Esophagus mucosa (tissue), 1 donor: Measurements from ENCODE around the gene SAPCD2. TPM values are rescaled to one million over a fixed set of nuclear protein-coding genes. Genes with fewer than 3 reads are reported as not detected.

Experiments
- ATAC-seq: fragments of 200-7000 bp; cut with Tn5 transposase; one replicate; pipeline ENCODE4 v1.9.1; 2020
- total RNA-seq: library from RNA; stranded (reverse); gene quantifications from one replicate; pipeline ENCODE4 v1.2.4, GENCODE V29; 2023
- donor health status: DM: yes; HTN: yes; CAD: no.

The SAPCD2 gene
- total RNA-seq, 1 donor from 2014 or later = 13.8 TPM

DNA sequence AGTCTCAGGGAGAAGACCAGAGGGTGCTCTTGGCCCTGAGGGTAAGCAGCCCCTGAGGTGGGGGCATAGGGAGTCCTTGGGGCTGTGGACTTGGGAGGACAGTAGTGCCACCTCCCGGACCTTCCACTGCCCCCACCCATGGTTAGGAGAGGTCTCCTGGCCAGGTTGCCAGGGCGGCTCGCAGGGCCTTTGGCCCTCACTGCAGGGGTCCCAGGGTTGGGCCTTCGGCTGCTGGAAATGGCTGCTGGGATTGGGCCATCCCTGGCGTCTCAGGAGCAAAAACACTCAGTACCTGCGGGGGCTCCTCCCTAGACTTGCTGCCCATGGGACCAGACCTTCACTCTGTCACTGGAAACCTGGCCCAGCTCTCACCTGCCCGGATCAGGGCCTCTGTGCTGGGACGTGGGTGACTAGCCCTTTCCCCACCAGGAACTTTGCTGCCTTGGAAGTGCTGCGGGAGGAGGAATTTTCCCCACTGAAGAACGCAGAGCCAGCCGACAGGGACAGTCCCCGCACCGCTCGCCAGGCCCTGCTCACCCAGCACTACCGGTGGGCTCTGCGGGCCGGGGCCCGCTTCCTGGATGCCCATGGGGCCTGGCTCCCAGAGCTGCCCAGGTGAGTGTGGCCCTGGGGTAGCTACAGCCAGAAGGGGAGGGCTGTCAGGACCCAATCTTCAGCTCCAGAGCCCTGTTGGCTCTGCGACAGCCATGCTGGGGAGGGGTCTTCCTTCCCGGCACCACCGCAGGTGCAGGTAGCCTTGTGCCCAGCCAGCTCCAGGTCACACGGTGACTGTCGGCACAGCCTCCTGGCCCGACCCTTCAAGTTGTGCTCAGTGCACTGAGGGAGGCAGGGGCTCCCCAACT lies 10.1 kb upstream of the SAPCD2 start:
- ATAC-seq = no peak

DNA sequence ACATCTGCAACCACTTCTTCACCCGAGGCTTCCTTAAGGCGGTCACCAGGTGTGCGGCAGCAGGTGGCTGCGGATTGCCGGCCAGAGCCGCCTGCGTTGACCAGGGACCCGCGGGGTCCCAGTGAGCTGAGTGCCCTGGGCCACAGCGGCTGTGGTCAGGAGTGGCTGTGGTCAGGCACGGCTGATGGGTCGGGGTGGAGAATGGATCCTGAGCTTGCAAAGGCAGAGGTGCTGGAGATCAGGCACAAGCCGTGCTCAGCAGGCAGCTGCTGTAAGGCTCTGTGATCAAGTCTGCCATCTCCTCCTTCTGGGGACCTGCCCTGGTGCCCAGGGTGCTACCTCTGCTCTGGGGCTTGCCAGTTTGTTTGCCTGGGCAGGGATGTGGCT lies 9.0 kb upstream of the SAPCD2 start:
- ATAC-seq = no peak

DNA sequence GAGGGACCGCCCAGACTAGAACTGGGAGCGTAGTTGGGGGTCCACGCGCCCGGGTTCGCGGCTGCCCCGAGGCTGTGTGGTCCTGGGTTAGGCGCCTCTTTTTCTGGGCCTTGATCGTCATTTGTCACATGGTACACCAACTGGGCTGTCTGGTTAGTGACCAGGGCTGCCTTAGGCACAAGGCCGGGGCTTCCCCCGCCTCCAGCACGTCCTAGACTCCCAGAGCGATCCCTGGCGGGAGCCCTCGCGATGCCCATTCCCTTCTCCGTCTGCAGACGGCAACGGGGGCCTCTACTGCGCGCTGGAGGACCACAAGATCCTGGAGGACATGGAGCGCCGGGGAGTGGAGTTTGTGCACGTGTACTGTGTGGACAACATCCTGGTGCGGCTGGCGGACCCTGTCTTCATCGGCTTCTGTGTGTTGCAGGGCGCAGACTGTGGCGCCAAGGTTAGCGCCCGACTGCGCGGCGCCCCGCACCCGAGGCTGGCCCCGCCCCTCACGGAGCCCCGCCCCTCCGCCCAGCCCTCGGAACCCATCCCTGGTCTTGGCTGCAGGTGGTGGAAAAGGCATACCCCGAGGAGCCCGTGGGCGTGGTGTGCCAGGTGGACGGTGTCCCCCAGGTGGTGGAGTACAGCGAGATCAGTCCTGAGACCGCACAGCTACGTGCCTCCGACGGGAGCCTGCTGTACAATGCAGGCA lies 8.5 kb upstream of the SAPCD2 start:
- no peak for ATAC-seq

DNA sequence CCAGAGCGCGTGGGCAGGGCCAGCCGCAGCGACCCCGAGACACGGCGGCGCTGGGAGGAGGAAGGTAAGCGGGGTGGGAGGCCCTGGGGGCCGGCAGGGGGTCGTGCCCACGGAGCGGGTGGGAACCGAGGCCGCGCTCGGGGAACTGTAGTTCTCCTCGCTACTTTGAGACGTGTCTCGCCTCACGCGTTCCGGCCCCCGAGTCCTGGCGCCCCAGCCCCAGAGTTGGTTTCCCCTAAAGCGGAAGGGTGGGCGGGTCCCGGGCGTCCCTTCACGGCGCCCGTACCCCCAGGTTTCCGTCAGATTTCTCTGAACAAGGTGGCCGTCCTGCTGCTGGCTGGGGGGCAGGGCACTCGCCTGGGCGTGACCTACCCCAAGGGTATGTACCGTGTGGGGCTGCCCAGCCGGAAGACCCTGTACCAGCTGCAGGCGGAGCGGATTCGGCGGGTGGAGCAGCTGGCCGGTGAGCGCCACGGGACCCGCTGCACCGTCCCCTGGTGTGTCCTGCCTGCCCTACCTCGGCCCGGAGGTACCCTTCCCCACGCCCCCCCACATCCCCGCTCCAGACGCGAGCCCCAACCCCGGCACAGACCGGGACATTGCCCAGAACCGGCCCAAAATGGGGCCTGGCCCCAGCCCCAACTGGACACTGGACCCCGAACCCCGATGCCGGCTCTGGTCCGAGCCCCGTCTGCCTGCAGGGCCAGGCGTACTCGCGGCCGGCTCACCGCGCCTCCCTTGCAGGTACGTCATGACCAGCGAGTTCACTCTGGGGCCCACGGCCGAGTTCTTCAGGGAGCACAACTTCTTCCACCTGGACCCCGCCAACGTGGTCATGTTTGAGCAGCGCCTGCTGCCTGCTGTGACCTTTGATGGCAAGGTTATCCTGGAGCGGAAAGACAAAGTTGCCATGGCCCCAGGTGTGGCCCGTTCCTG lies 7.7 kb upstream of the SAPCD2 start:
- no peak for ATAC-seq

DNA sequence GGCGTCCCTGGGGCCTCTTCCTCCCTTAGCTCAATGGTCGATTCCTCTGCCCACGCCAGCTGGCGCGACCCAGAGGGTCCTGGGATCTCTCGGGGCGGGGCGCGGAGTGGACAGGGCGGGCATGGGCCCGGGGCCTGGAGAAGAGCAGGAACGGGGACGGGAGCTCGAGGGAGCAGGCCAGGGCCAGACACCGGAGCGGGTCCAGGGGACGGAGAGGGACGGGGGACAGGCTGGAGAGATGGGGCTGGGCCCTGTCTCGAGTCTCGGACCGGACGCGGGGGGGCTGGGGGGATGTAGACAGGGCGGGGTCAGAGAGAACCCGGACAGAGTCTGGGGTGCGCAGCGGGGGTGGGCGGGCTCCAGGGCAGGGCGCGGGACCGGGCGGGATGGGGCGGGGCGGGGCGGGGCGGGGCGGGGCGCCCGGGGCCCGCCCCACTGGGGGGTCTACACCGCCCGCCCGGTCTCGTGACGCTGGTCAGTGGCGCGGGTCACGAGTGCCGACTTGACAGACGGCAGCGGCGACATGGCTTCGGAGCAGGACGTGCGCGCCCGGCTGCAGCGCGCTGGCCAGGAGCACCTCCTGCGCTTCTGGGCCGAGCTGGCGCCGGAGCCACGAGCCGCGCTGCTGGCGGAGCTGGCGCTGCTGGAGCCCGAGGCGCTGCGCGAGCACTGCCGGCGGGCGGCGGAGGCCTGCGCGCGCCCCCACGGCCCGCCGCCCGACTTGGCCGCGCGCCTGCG lies 6.8 kb upstream of the SAPCD2 start, which contains the start of gene UAP1L1:
Gene UAP1L1 (plus strand): TSS at position 508 of the 738 bp plus-strand sequence. CDS start 16 bp downstream, at position 524.
- ATAC-seq = peak; percentile 30

DNA sequence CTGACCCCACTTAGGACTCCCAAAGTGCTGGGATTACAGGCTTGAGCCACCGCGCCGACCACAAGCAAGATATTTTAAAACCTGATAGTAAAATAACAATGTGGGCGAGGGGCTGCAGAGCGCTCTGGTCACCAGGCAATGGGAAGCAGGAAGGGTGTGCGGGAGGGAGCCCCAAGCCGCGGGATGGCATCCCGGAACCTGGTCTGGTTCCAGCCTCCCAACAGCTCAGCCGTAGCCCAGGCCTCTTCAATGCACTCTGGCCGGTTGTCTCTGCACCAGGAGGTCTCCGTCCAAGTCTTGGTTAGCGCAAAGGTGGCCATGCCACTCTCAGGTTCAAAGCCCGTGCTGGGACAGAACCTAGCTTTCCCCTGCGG lies 6.3 kb upstream of the SAPCD2 start:
- peak; percentile 0 for ATAC-seq

DNA sequence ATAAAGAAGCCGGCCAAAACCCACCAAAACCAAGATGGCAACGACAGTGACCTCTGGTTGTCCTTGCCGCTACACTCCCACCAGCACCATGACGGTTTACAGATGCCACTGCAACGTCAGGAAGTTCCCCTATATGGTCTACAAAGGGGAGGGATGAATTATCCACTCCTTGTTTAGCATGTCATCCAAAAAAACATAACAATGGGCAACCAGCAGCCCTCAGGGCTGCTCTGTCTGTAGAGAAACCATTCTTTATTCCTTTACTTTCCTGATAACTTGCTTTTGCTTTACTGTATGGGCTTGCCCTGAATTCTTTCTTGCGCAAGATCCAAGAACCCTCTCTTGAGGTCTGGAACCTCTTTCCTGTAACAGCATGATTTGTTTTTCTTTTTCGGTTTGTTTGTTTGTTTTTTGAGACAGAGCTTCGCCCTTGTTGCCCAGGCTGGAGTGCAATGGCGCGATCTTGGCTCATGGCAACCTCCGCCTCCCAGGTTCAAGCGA lies 5.0 kb upstream of the SAPCD2 start:
- no peak for ATAC-seq

DNA sequence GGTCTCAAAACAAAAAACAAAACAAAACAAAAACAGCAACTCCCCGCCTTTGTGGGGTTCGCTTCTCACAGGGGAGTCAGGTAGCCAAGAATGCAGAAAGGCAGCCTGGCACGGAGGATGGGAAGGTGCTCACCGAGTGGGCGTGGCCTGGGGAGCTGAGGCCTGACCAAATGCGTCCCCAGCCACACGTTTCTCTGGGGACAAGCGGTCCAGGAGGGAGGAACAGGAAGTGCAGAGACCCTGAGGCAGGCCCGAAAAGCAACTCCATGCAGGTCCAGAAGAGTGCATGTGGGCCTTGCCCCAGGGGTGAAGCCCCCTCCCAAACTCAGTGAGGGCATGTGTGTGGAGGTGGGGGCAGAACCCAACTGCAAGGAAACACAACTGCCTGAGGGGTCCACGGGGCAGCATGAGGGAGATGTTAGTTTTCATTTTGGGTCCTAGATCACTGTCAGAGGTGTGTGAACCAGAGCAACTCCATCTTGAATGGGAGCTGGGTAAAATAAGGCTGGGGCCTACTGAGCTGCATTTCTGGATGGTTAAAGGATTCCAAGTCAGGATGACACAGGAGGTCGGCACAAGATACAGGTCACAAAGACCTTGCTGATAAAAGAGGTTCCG lies 4.4 kb upstream of the SAPCD2 start:
- no peak for ATAC-seq

DNA sequence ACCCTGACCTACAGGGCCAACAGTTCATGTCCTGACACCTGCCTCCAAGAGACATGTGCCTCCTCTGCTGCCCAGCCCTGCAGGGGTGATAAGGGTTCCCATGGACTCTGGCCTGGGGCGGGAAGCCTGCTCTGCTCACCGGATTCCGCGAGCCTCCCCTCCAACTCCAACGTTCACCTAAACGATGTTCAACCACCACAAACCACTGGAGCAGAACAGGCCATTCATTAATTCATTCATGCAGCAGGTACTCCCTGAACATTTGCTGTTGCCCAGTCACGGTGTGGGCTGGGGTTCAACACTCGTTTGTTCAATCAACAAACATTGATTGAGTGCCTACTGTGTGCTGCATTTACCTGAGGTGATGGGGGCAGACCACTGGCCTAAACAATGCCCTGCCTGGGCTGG lies 3.6 kb upstream of the SAPCD2 start:
- no peak for ATAC-seq

DNA sequence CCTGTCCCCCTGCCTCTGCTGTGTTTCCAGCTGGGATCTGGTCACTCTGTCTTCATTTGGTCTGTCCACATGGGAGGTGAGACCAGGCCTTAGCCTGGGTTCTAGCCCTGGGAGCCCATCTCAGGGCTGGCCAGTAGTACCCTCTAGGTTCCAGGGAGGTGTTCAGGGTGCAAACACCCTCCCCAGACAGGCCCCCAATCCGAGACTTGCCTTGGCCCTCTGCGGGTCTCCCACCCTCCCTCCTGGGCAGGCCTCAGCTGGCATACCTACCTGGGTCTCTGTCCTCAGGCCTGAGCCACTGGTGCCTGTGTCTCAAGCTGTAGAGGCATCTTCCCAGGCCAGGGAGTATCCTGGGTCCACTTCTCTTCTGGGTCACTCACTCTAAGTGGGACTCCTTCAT lies 925 bp upstream of the SAPCD2 start:
- ATAC-seq = no peak

DNA sequence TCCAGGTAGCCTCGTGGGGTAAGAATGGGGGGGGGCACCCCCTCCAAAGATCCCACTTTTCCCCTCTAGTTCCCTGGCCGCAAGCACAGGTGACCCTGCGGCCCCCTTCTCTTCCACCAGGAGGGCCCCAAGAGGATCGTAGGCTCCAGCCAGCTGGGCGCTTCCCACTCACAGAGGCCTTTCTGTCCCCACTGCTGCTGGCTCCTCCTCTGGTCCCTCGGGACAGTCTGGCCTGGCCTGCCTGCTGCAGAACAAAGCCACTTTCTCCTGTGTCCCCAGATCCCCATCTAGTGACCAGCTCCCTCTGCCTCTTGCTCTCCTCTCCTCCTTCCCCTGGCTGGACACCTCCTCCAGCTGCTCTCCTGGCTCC lies 534 bp upstream of the SAPCD2 start:
- ATAC-seq = peak; percentile 0

DNA sequence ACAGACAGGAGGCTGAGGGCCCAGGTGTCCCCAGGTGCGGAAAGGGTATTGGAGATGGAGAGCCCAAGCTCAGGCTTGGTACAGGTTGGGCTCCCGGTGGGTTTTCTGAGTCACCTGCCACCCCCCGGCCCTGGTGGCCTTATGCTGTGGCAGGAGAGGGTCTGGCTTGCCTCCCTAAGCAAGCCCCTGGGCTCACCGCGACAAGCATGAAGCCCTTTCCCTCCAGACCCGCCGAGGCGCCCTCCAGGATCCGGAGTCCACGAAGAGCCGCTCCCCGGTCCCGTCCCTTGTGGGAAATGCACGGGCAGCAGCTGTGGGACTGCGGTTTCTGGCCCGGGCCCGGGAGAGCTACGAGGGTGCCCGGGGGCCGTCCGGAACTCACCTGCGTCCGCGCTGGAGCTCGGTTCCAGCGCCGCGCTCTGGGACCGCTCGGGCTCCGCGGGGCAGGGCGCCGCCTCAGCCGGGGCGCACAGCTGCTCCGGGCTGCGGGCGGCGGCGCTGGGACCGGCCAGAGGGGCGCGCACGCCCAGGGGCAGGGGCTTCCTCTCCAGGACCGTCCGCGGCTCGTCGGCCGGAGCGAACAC lies 757 bp downstream of the SAPCD2 start:
- ATAC-seq = no peak

DNA sequence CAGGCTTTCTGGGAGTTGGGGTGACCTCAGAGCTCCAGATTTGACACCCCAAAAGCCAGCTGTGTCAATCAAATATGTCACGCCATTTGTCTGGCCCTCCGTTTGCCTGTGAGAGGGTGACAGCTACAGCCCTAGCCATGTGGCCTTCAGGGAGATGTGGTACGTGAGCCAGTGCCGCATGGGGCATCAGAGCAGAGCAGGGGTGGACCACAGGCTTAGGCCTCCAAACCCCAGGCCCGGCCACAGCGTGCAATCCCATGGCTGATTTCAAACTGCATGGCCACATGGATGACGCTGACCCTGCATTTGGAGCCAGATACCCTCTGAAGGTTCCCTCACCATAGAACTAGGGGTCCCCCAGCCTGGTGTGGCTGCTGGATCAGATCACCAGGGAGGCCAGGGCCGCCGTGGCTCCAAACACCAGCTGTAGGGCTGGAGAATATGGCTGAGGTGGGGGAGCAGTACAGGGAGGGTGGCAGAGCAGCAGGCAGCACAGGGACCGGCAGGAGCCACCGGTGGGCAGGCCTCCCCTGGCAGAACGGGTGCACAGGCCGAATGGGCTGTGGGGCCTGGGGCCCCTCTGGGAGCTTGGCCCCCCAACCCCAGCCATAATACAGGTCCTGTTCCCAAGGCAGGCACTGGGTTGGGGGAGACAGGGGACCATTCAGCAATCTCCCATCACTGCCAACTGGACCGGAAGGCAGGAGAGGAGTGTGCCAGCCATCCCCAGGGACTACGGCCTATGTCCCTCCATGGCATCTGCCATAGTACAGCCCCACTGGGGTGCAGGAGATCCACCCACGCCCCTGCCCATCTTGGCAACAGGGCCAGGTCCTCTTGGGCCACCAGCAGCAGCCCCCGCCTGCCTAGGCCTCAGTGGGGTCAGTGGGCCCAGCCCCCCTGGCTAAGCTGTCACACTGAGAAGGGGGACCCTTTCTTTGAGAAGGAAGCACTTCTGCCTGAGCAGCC lies 1.5 kb downstream of the SAPCD2 start:
- no peak for ATAC-seq

DNA sequence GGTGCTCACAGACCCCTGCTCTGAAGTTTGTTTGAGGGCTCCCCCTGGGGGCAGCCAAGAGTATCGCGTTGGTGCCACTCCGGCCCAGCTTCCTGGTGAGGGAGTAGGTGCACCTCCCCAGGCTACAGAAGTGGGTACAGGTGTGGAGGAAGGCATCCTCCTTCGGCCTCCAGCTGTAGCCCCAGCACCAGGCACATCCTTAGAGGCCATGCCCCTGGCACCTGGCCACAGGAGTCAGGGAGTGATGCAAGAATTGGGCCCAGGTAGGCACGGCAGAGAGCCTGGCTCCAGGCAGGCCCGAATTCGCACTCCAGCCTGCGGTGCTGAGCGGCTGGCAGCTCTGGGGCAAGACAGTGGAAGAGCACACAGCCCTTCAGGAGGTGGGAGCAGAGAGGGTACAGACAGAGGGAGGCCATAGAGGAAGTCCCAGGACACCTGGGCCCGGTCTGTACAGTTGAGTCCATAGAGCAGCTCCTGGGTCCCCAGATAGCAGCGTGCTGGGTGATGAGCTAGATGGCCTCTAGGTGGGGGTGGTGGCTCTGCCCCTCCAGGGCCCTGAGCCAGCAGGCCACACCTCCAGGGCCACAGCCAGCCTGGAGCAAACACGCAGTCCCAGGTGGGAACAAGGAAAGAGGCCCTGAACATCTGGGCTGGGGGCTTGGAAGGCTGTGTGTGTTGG lies 2.4 kb downstream of the SAPCD2 start:
- ATAC-seq = peak; percentile 59

DNA sequence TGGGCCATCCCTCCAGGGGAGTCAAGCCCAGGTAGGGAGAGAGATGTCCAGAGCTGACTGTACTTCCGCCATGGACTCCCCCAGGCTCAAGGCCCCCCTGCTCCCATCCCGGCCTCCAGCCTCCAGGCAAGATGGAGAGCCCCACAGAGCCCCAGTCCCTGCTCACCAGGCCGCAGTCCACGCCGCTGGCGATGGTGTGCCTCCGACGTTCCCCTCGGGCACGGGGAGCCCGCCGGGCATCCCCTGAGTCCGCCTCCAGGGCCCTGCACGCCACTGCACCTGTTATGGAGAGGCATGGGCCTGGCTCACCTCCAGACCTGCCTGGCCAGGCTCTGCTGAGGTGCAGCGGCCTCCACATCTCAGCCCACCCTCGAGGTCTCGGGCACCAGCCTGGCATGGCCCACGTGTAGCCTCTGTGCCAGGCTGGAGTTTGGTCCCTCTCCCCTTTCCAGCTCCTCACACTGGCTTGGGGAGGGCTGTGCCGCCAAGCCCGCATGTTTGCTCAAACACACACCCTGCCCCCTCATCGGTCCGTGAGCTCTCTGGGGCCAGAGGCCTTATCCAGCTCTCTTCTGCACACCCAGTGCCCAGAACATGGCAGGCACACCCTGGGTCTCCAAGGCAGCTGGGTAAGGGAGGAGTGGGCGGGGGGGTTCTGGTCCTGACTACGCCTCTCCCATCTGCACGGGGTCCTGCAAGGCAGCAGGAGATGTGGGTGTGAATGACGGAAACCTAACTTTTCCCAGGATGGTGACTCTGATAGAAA lies 4.1 kb downstream of the SAPCD2 start:
- no peak for ATAC-seq

DNA sequence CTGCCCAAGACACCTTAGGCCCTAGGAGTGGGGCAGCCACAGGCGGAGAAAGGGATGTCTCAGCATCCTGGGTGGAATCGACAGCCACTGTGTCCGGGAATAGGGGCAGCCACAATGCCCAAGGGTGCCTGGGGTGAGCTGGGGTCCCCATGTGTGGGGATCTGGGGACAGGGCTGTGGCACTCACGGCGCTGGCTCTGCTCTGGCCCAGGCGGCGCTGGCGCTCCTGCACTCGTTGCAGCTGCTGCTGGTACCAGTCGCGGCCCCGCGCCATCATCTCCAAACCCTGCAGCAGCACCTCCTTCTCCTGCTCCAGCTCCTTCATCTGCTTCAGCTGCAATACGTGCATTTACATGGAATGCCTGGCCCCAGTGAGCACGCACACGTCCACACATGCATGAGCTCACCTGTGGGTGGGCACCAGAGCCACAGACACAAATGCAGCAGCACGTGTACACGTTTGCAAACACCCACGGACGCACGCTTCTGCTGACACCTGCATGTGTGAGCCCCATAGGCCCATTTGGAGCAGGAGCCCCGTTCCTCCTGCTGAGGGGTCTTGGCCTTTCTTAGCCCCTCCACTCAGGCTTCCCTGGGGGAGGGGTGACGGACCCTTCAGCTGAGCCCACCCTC lies 4.9 kb downstream of the SAPCD2 start:
- no peak for ATAC-seq

DNA sequence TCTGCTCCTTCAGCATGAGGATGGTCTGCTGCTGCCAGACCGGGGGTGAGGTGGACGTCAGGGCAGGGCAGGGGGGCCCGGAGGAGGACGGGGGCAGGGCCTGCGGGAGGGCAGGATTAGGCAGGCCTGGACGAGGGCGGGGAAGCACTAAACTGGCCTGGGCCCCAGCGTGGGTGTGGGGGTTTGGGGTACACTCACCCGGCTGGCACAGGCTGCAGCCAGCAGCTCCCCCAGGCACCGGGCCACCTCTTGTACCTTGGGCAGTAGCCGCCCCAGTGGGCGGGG lies 5.5 kb downstream of the SAPCD2 start:
- no peak for ATAC-seq
